Brain microvascular endothelial cell (primary cell): ENCODE data around the gene EPC2.
"Not testable (repeated sequence)": the region's sequence is repeated elsewhere in the genome, so short reads cannot be mapped to it uniquely, and the experiment has no call there.

ENCODE experiments used
- DNase-seq: peaks from one replicate; pipeline ENCODE4 v3.0.0-alpha.2; 2020
- H3K27ac ChIP-seq: fragments of 250-450 bp; sonication (Bioruptor Pico); 2 replicates; pipeline ENCODE4 v1.5.1; 2020; ENCODE audit warnings: mild to moderate bottlenecking, moderate library complexity
- H3K27me3 ChIP-seq: fragments of 250-450 bp; sonication (Bioruptor Pico); replicated peaks from 2 replicates; pipeline ENCODE4 v1.5.1; 2020; ENCODE audit warnings: mild to moderate bottlenecking
- H3K36me3 ChIP-seq: fragments of 250-450 bp; sonication (Bioruptor Pico); replicated peaks from 2 replicates; pipeline ENCODE4 v1.5.1; 2020; ENCODE audit warnings: mild to moderate bottlenecking
- H3K4me3 ChIP-seq: 2 replicates; pipeline ENCODE4 v1.5.1; 2011; ENCODE audit warnings: low read depth, mild to moderate bottlenecking, control low read depth, low read length, moderate library complexity
- CTCF ChIP-seq: IDR thresholded peaks from 2 replicates; pipeline ENCODE4 v1.5.1; 2011; ENCODE audit warnings: low read depth, mild to moderate bottlenecking, moderate library complexity, low read length, control low read depth, inconsistent platforms; ENCODE audit errors: missing control alignments
- in situ Hi-C: cut with HindIII; loops from 2 replicates; pipeline ENCODE4 v1.10.0; 2017; ENCODE audit warnings: low sequenced_read_pairs, low pct_ligation_motif_present

EPC2 gene

GRCh38 chr2:148674063-148675020 lies 29.8 kb downstream of the EPC2 start:
- H3K36me3 ChIP-seq = no peaks in the 10 kb centered on the region
- peak; percentile 68 for TF ChIP-seq CTCF
- H3K27ac ChIP-seq = no peak overlapping the region
- no peaks in the 10 kb centered on the region for H3K27me3 ChIP-seq
- no peak for DNase-seq
- in situ Hi-C loops = no loop called here
- H3K4me3 ChIP-seq = no peak overlapping the region

GRCh38 chr2:148675708-148676107 lies 31.2 kb downstream of the EPC2 start:
- H3K27me3 ChIP-seq = no peaks in the 10 kb centered on the region
- in situ Hi-C loops = no loop called here
- no peak for TF ChIP-seq CTCF
- H3K36me3 ChIP-seq = no peaks in the 10 kb centered on the region
- no peak overlapping the region for H3K4me3 ChIP-seq
- H3K27ac ChIP-seq = no peak overlapping the region
- DNase-seq = no peak

- H3K4me3 ChIP-seq, H3K27ac ChIP-seq, H3K27me3 ChIP-seq, in situ Hi-C loops, DNase-seq, H3K36me3 ChIP-seq: not testable (repeated sequence)
These were observed 34.0 kb downstream of the EPC2 start for GRCh38 chr2:148678302-148679179.

- no peak overlapping the region for H3K4me3 ChIP-seq
- H3K27ac ChIP-seq = no peak overlapping the region
- in situ Hi-C loops = no loop called here
- no peaks in the 10 kb centered on the region for H3K36me3 ChIP-seq
- no peaks in the 10 kb centered on the region for H3K27me3 ChIP-seq
- DNase-seq = no peak
- TF ChIP-seq CTCF = no peak
These were observed 35.9 kb downstream of the EPC2 start for GRCh38 chr2:148680462-148680861.

- TF ChIP-seq CTCF = no peak
- Histone ChIP-seq H3K36me3 (no peaks in the 10 kb centered on the region), H3K27me3 (no peaks in the 10 kb centered on the region), H3K27ac (no peak overlapping the region), H3K4me3 (no peak overlapping the region)
- no peak for DNase-seq
- in situ Hi-C loops = no loop called here
These were observed 36.9 kb downstream of the EPC2 start for GRCh38 chr2:148681443-148681842.

GRCh38 chr2:148681862-148682261 lies 37.3 kb downstream of the EPC2 start:
- DNase-seq, H3K27ac ChIP-seq, H3K4me3 ChIP-seq, H3K27me3 ChIP-seq, in situ Hi-C loops, H3K36me3 ChIP-seq: not testable (repeated sequence)
